Activated T-helper 1 cell treated with Interleukin-2 at 50 U/mL for 16 hours (primary cell): ENCODE data around the gene SHB.
"Not testable (repeated sequence)": the region's sequence is repeated elsewhere in the genome, so short reads cannot be mapped to it uniquely, and the experiment has no call there.

Experiments
- DNase-seq: peaks from one replicate; pipeline ENCODE4 v3.0.0-alpha.2; 2020; ENCODE audit warnings: low read depth

SHB gene

DNA sequence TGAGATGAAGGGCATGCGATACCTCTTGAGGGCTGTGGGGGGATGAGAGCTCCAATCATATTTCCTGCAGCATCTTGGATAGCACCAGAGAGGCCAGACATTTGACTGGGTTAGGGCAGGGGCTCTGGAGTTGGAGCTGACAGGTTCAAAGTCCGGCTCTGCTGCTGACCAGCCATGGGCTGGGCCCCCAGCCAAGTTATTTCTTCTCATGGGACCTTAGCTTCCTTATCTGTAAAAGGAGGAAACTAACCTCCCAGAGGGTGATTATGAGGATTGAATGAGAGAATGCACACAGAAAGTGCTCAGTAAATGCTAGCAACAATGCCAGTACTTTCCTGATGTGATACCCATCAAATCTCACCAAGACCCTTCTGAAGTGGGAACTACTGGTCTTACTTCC is 99.9 kb downstream of the SHB start:
- DNase-seq = no peak

DNA sequence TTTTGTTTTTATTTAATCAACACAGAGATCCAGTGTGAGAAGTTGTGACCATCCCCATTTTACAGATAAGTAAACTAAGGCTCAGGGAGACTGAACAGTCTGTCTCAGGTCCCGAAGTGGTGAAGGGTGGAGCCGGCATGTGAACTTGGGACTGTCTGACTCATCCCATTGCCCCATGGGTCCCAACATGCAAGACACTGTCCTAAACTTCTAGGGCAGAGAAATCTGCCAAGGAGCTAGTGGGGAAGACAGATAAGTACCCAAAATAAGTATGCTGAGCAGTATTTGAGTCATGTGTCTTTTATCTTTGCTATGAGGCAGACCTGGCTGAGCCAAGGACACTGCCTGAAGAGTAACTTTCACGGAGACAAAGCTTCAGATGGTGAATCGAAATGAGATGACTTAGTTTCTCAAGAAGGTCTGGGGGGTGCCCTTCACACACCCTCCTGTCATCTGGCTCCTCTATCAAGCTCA is 100.8 kb downstream of the SHB start:
- DNase-seq = no peak

DNA sequence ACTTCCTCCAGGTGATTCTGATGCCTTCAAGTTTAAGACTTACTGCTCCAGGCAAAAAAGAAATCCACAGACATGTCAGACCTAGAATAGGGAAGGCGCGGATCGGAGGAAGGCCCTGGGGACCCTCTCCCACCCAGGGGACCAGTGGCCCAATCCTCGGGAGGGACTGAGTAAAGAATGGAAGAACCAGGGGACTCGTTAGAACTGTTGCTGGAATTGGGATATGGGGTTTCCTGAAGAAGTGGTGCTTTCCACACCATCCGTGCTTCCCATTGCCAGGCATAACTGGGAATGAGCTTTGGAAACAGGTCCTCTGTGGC is 101.3 kb downstream of the SHB start:
- DNase-seq = no peak

DNA sequence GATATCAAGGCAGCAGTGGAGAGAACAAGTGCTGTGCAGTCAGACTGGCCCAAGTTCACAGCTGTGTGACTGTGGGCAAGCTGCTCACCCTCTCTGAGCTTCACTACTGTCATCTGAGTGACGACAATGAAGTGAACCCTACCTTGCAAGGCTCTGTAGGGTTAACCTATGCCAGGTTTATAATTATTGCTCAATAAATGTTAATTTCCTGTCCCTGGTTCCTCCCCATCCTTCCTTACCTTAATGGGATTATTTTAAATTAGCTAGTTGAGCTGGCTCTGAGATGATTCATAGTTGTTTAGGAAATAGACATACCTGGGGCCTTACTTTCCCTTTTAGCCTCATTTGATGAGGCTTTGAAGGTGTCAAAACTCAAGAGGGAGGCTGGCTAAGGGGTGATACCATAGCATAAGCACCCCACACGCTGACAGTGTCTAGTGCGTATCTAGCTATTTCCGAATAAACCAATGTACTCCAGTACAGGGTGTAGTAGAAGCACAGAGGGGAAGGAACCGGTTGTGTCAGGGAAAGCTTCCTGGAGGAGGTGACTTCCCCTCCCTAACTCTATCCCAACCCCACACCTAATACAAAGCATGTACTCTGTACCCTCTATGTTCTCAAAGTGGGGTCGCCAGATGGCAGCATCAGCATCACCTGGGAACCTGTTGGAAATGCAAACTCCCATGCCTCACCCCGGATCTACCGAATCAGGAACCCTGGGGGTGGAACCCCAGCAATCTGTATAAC is 101.8 kb downstream of the SHB start:
- DNase-seq = no peak

DNA sequence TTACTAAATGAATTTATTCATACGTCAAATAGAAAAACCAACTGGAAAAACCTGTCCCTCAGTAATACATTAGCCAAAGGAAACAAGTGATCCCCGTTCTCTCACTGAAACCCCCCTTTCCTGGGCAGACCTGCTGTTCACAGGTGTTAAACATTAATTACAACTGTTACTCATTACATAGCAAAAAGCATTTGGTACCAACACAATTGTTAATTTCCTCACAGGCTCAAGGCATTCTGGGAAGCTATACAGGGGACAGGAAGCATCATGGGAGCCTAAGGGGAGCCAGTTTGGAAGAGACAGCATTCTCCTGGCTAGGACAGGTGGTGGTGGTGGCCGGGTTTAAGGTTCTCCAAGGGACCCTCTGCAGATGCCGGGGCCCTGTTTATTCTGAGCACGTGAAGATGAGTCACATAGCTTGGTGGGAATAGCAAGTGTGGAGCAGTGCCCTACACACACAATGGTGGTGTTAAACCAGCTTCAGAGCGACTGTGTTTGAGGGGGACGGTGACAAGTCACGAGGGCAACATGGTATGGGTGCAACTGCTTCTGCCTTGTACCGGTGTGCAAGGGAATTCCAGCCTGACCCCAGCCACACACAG is 102.5 kb downstream of the SHB start:
- DNase-seq = no peak

DNA sequence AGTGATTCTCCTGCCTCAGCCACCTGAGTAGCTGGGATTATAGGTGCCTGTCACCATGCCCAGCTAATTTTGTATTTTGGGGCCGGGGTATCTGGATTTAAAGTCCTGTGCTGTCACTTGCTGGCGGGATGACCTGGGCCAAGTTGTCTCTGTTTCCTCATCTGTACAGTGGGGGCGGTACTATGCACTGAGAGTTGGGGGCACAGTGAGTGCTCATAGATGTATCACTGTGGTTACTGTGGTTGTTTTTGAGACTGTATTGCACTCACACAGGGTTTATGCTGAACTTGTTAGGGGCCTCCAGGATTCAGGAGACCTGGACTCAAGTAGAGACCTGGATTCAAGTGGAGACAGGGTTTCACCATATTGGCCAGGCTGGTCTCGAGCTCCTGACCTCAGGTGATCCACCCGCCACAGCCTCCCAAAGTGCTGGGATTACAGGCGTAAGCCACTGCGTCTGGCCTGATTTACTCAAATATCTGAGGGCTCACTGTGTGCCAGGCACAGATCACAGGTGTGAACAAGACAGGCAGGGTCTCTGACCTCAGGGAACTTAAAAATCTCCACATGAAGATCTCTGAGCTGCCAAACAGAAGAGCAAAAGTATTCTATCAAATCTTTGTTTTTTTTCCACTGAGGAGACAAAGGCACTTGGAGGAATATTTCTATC is 103.2 kb downstream of the SHB start:
- not testable (repeated sequence) for DNase-seq

DNA sequence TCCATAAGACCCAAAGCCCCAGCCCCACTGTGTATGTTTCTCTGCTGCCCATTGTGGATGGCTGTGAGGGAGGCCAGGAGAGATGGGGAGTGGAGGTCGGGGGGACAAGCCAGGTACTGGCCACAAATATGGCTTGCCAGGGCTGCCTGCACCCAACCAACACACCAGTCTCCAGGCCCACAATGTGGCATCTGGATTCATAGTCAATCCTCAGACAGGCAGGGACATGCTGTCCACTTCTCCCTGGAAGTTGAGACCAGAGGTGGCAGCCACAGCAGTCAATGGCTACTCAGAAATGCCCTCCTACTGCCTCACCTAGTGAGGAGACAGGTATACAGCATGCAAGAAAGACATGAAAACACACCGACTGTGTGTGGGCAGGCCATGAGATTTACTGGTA is 103.9 kb downstream of the SHB start:
- DNase-seq = no peak

DNA sequence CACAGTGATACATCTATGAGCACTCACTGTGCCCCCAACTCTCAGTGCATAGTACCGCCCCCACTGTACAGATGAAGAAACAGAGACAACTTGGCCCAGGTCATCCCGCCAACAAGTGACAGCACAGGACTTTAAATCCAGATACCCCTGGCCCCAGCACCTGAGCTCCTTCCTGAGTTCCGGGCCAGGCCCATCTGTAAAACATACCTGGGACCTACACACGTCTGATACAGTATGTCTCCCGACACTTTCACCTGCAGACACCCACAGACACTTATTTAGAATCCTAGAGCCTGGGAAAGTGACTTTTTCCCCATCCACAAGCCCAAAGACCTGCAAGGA is 104.3 kb downstream of the SHB start:
- no peak for DNase-seq

DNA sequence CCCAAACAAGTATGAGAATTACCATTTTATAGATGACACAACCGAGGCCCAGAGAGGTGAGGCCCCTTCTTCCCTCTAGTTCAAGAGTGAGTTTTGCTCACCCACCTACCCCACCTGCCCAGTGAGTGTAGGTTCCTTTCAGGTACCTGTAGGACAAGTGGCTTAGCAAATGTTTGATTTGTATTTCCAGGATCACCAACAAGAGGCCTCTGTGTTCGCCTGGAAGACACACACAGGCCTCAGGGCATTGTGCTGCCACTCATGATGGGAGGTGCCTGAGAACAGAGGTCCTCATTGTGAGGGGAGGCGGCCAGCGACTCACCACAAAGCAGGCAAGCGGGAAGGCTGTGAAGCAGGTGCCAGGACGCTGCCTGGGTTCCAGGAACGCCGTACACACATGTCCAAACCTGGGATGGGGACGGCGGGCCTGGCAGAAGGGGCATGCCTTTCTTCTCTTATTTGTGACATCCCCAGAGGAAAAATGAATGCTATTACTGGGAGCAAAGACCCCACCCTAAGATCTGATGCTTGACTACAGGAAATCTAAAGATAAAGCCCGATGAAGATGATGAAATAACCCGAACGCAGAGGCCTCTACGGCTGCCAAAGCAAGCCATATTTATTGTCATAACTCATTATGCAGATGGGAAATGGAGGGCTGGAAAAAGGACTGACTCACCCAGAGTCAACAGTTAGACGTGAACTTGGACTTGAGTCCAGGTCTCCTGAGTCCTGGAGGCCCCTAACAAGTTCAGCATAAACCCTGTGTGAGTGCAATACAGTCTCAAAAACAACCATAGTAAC is 104.9 kb downstream of the SHB start:
- no peak for DNase-seq

DNA sequence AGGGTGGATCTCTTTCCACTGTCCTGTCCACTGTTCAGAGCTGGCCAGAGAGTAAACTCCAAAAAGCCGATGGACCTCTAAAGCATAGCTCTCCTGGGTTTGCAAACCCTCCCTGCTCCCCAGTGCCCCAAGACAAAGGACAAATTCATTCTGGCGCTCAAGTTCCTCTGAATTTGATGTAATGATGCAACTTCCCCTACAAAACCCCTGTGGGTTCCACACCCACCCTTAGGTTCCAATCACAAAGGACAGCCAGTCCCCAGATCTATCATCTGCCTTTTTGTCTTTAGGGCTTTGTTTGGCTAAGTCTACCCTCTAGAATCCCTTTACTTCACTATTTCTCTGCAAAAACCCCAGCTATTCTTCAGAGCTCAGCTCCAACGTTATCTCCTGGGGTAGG is 107.7 kb downstream of the SHB start:
- no peak for DNase-seq

DNA sequence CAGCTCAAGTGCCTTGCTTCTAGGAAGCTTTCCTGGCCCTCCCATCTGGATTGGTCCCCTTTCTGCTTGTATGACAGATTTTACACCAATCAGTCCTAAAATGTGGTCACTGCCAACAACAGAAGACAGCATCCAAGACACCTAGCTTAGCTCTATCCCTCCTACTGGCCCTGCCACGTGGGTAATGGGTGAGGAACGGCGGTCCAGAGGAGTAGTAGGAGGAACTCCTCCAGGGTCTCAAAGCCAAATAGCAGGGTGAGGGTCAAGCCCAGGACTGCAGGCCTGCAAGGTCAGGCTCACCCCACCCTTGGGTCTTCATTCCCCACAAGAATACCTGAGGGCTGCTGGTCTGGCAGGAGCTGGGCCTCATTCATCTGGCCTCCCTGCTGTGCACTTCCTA is 108.4 kb downstream of the SHB start:
- no peak for DNase-seq

DNA sequence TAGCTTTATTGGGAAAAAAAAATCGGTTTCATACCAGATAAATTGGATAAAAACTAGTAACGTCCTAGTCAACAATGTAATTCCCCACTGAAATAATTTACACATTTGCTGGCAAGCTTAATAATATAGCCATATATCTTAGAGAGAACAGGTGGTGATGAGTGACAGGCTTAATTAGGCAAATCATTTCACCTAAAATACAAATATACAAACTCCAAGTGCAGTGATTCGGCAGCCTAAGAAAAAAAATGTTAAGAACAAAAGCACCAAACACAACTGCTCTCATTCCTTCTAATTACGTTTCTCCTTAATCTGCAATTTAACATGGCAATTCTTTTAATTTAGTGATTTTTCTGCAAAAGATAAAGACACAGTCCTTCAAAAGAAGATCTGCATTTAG is 109.1 kb downstream of the SHB start:
- DNase-seq = no peak

DNA sequence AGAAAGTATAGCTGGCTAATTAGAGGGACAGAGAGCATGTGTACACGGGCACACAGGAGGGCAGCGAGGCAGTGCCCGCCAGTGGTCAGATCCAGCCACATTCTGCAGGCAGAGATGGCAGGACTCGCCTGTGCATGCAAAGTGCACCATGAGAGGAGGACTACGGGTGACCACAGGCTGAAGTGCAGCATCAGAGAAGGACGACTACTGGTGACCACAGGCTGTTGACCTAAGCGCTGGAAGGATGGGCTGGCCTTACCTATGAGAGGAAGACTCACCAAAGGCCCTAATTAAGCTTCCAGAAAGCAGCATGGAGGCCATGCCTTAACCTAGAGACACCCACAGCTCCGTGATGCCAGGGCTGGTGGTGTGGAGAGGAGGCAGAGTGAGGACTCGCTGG is 110.9 kb downstream of the SHB start:
- no peak for DNase-seq

DNA sequence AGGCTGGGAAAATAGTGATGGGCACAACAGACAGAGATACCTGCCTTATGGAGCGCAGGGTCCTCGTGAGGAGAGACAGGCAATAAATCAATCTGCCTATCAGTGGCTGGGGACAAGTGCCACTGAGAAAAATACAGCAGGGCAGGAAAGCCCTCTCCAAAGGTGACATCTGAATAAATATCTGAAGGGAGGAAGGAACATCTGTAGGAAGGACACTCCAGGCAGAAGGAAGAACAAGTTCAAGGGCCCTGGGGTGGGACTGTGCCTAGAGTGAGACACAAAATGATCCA is 111.4 kb downstream of the SHB start:
- no peak for DNase-seq

DNA sequence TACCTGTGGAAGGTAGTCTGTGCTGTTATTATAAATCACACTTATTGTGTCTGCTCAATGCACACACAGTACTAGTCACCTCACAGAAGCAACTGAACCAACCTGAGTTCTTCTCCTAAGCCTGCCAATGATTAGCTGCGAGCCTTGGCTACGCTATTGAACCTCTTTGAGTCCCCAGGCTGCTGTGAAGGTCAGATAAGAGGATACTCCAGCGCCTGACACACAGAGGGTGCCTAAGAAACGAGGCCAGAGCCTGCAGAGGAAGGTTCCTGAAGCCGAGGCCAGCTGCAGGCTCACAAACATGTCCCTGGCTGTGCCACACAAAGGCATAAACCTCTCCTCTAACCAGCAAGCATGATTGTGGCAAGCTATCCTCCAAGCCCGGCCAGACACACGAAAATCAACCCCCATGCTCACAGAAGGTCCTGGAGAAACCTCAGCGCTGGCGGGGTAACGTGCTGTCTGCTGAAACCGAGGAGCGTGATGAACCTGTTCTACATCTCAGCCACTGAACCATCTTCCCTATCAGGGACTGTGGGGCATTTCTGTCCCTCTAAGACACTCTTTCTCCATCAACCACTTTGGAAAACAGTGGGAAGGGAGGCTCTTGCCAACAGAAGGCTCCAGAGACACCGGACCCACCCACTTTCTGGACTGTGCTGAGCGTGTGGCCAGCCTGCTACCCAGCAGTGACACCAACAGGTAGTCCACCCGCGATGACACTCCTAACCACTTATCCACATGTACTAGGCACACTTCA is 111.9 kb downstream of the SHB start:
- no peak for DNase-seq

DNA sequence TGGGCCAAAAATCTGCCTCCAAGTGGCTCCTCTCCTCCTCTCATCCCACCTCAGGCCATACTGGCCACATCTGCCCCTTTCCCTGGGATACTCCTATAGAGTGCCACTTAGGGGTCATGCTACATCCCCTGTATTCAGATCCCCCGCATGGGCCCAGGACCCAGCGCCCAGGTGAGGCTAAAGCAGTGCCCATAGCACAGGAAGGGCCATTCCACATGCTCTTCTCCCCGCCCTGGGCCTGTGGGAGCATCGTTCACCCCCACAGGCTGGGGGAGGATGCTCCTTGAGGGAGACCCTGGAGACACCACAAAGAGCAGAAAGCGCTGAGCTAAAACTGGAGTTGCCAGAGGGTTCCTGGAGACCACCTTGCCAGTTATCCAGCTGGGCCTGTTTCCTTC is 112.6 kb downstream of the SHB start:
- DNase-seq = no peak

DNA sequence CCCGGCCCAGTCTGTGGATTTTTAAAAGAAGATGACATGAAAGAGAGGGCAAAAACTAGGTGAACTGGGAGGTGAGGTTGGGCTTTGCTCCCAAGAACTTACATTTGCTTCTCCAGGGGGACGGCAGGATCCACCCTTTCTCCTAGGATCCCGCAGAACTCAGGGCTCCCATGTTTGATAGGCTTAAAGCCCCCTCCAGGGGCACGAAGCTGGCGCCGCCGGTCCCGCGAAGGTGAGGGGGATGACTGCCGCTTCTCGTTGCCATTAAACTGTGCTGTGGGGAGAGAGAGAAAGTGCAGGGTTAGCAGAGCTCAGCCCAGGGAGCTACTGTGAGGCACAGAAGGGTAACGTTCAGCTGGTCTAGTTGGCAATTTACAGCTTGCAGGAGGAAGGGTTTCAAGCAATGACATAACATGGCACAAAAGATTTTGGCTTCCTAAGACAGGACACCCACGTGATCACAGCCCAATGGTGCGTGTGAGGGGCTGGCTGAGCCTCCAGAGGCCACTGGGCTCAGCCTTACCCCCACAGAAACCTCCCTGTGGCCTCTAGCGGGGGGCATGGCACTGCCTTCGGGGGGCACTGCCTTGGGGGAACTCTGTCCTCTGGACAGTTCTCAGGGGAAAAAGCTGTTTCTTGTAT is 113.1 kb downstream of the SHB start:
- no peak for DNase-seq

DNA sequence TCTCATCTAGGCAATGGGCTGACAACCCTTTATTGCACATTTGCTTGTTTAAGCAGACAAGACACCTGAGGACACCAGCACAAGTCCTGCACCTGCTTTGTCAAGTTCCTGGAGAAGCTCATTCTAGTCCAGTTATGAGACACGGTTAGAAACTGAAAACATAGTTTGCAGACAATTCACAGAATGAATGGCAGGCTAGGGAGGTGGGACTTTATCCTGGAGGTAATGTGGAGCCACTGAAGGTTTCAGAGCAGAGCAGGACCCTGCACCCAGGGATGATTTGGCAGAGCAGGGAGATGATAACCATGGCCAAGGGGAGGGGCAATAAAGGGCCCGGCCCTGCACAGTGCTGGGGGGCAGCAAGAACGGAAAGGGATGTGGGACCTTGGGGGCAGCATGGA is 114.4 kb downstream of the SHB start:
- no peak for DNase-seq

DNA sequence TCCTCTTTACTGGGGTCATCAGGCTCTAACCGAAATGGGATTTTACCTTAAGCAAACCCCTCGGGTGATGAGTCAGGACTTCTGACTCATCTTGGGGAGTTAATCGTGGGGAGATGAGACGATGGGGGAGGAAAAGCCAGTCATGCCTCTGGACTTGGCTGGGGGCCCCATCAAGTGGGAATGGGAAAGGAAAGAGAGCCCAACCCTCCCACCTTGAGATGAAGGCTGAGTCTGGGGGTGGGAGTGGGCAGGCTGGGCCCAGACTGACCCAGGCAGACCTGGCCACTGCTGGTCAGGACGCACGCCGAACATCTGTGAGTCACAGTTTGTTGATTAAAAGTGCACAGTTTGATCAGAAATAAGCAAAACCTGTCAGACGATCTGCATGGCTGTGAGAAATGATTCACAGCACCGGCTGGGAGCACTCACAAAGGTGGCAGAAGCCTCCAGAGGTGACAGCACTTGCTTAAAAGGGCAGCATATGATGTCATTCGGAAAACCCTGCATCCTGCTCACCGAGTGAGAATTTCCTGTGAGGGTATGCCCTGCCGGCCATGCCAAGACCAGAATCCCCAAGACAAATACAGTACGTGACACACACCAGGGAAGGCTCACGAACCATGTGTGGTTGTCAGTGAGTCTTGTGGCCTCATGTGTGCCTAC is 115.1 kb downstream of the SHB start:
- DNase-seq = no peak

DNA sequence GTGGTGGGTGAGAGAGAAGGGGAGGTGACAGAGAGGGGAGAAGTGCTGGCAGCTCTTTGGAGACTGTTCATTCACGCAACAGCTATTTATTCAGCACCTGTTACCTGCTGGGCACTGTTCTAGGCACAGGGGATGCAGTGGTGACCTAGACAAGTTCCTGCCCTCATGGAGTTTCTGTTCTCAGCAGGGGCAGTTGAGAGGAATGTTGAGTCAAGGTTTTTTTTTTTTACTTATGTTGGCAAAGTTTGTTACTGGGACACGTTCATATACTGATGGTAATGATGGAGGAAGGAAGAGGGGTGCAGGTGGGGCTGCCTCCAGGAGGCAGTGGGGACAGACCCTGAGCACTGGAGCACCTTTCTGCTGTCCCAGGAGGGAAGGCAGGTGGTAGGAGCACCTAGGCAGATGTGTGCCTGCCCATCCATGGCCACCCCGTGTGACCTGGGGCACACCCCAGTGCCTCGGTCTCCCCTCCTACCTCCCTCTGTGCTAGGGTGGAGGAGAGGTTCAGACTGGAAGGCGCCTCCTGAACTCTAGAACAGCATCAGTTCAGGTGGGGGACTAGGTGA is 115.7 kb downstream of the SHB start:
- DNase-seq = no peak

DNA sequence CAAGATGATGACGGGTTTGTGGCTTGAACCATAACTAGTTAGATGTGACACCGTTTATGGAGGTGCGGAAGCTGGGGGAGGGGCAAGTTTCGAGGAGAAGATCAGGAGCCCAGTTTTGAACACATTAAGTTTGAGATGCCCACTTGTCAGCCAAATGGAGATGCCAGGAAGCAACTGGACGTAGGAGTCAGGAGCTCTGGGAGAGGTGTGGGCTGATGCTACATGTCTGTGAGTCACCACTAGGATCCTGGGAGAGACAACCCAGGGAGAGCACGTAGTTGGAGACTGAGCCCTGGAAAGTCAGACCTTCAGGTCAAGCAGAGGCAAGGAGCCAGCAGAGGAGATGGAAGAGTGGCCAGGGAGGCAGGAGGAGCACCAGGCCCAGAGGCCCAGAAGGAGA is 116.3 kb downstream of the SHB start:
- DNase-seq = no peak
